ENCODE results near the gene GSC2. TPM values are rescaled to one million over a fixed set of nuclear protein-coding genes. Genes with fewer than 3 reads are reported as not detected.
A peak's percentile ranks its signal among the peaks of the same experiment; 100 is the strongest.

Gene GSC2
- total and polyA plus RNA-seq, 9 of the 15 experiments (the other 6 are each of a cell fraction or from before 2014, with no cell fraction given), result not detected

DNA sequence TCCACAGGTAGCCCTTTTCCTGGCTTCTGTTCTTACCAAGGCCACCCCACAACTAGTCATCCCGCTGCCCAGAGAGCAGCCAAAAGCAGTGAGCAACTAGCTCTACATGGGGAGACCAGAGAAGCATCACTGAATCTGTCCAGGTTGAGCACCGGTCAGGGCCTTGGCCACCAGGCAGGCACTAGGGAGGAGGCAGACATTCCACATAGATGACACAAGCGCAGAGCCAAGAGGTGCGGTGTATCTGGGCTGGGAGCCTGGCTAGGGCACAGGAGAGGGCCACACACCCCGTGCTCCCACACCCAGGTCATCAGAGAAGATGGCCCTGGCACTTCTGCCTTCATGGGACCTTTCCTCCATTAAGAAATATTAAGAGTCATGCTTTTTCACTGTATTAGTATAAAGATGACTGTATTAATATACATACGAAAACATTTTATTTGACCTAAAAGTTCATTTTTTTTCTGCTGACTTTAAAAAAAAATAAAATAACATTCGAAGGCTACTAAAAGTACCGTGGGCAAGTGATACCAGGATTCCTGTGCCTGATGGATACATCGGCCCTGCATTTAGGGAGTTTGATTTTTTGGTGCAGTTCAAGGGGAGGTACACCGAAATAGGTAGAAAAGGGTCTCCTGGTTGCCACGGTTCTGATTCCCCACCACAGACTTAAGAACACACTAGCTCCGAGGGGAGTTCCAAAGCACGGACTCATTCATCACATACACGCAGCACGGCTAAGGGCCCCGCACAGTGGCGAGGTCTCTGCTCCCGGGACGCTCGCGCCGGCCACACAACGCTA lies 29.1 kb downstream of the GSC2 start (continued):
- TF ChIP-seq KDM2B (CRISPR knock-in tag; IDR thresholded peaks at IDR 0.05) (no peak; the same call in 1 of the 2 replicates), ARID2 (IDR thresholded peaks at IDR 0.05) (0 out of 2 replicates have a peak, but pooled peaks have one; percentile 27), ZNF644 (tag; IDR thresholded peaks at IDR 0.05; ENCODE audit: low read depth) (no peak), BCL6 (CRISPR knock-in tag; IDR thresholded peaks at IDR 0.05) (no peak), SMAD1 (IDR thresholded peaks at IDR 0.05; ENCODE audit: low read depth, low read length, partially characterized antibody) (peak; percentile 29), FOXP1 (CRISPR knock-in tag; IDR thresholded peaks at IDR 0.05) (no peak), RCOR1 (IDR thresholded peaks at IDR 0.05; ENCODE audit: borderline replicate concordance in 1 of 2, low read depth in 2 of 2, low read length in 2 of 2) (0 out of 4 replicates have a peak, but pooled peaks of 1 of the 2 experiments have one; percentile 4), NR4A1 (CRISPR knock-in tag; IDR thresholded peaks at IDR 0.05) (no peak), NR4A1 (tag; IDR thresholded peaks at IDR 0.05) (no peak), SNRNP70 (optimal IDR thresholded peaks at IDR 0.05; ENCODE audit: low read depth, low read length) (no peak), TOE1 (IDR thresholded peaks at IDR 0.05; ENCODE audit: borderline replicate concordance) (peak; percentile 56; the same call in 1 of the 2 replicates), TOE1 (CRISPR knock-in tag; IDR thresholded peaks at IDR 0.05; ENCODE audit: borderline replicate concordance, low read depth) (no peak), ERF (CRISPR knock-in tag; IDR thresholded peaks at IDR 0.05) (no peak; the same call in 1 of the 2 replicates), USF1 (CRISPR knock-in tag; IDR thresholded peaks at IDR 0.05) (no peak), ZNF75A (CRISPR knock-in tag; IDR thresholded peaks at IDR 0.05) (no peak), KHSRP (IDR thresholded peaks at IDR 0.05) (no peak), POLR2AphosphoS5 (IDR thresholded peaks at IDR 0.05; ENCODE audit: control insufficient read depth, insufficient read depth, low read depth, low read length) (no peak), ARHGAP35 (IDR thresholded peaks at IDR 0.05; ENCODE audit: partially characterized antibody) (no peak), CHD1 (IDR thresholded peaks at IDR 0.05; ENCODE audit: low read length) (peak; percentile 94)
- TF ChIP-seq, protein P1, sequence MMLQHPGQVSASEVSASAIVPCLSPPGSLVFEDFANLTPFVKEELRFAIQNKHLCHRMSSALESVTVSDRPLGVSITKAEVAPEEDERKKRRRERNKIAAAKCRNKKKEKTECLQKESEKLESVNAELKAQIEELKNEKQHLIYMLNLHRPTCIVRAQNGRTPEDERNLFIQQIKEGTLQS (IDR thresholded peaks at IDR 0.05), result peak; percentile 73
- TF ChIP-seq, protein P1 (CRISPR knock-in tag; conservative IDR thresholded peaks at IDR 0.05), result no peak
- TF ChIP-seq, protein P2, sequence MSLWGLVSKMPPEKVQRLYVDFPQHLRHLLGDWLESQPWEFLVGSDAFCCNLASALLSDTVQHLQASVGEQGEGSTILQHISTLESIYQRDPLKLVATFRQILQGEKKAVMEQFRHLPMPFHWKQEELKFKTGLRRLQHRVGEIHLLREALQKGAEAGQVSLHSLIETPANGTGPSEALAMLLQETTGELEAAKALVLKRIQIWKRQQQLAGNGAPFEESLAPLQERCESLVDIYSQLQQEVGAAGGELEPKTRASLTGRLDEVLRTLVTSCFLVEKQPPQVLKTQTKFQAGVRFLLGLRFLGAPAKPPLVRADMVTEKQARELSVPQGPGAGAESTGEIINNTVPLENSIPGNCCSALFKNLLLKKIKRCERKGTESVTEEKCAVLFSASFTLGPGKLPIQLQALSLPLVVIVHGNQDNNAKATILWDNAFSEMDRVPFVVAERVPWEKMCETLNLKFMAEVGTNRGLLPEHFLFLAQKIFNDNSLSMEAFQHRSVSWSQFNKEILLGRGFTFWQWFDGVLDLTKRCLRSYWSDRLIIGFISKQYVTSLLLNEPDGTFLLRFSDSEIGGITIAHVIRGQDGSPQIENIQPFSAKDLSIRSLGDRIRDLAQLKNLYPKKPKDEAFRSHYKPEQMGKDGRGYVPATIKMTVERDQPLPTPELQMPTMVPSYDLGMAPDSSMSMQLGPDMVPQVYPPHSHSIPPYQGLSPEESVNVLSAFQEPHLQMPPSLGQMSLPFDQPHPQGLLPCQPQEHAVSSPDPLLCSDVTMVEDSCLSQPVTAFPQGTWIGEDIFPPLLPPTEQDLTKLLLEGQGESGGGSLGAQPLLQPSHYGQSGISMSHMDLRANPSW (CRISPR knock-in tag; IDR thresholded peaks at IDR 0.05), result no peak
- TF ChIP-seq, protein P3, sequence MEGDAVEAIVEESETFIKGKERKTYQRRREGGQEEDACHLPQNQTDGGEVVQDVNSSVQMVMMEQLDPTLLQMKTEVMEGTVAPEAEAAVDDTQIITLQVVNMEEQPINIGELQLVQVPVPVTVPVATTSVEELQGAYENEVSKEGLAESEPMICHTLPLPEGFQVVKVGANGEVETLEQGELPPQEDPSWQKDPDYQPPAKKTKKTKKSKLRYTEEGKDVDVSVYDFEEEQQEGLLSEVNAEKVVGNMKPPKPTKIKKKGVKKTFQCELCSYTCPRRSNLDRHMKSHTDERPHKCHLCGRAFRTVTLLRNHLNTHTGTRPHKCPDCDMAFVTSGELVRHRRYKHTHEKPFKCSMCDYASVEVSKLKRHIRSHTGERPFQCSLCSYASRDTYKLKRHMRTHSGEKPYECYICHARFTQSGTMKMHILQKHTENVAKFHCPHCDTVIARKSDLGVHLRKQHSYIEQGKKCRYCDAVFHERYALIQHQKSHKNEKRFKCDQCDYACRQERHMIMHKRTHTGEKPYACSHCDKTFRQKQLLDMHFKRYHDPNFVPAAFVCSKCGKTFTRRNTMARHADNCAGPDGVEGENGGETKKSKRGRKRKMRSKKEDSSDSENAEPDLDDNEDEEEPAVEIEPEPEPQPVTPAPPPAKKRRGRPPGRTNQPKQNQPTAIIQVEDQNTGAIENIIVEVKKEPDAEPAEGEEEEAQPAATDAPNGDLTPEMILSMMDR (IDR thresholded peaks at IDR 0.05 in 2 of 3, conservative IDR thresholded peaks at IDR 0.05 in 1 of 3; ENCODE audit: insufficient read depth in 2 of 3, low read depth in 1 of 3, low read length in 3 of 3), result peak in 2 of 3 experiments; percentile 28 to 43; a peak in 3 of 6 replicates

Measured in K562 (cell line).